Choroid plexus epithelial cell (primary cell): ENCODE measurements around the gene SGIP1.
A peak's percentile ranks its signal among the peaks of the same experiment; 100 is the strongest.

Experiments
- DNase-seq: peaks from one replicate; pipeline ENCODE4 v3.0.0-alpha.2; 2010; ENCODE audit warnings: low read depth
- H3K4me3 ChIP-seq: 2 replicates; pipeline ENCODE4 v1.5.1; 2011; ENCODE audit warnings: low read depth, mild to moderate bottlenecking, control low read depth, low read length, moderate library complexity
- CTCF ChIP-seq: conservative IDR thresholded peaks from 2 replicates; pipeline ENCODE4 v1.5.1; 2011; ENCODE audit warnings: low read depth, mild to moderate bottlenecking, control low read depth, inconsistent platforms, low read length, moderate library complexity

Gene SGIP1

GRCh38 chr1:66692681-66693080 lies 158.7 kb downstream of the SGIP1 start:
- TF ChIP-seq CTCF = no peak
- DNase-seq = no peak
- H3K4me3 ChIP-seq = no peak overlapping the region

GRCh38 chr1:66693856-66694255 lies 159.9 kb downstream of the SGIP1 start:
- no peak for TF ChIP-seq CTCF
- no peak overlapping the region for H3K4me3 ChIP-seq
- DNase-seq = no peak

- DNase-seq = no peak
- TF ChIP-seq CTCF = no peak
- H3K4me3 ChIP-seq = no peak overlapping the region
These were observed 161.2 kb downstream of the SGIP1 start for GRCh38 chr1:66695116-66695515.

- no peak for TF ChIP-seq CTCF
- DNase-seq = no peak
- no peak overlapping the region for H3K4me3 ChIP-seq
These were observed 162.8 kb downstream of the SGIP1 start for GRCh38 chr1:66696771-66697170.

- H3K4me3 ChIP-seq = no peak overlapping the region
- no peak for TF ChIP-seq CTCF
- DNase-seq = no peak
These were observed 165.3 kb downstream of the SGIP1 start for GRCh38 chr1:66699213-66699612.

- no peak overlapping the region for H3K4me3 ChIP-seq
- peak; percentile 54 for DNase-seq
- TF ChIP-seq CTCF = no peak
These were observed 170.4 kb downstream of the SGIP1 start for GRCh38 chr1:66704177-66704875.

- DNase-seq = peak; percentile 88
- H3K4me3 ChIP-seq = no peak overlapping the region
- TF ChIP-seq CTCF = no peak
These were observed 171.2 kb downstream of the SGIP1 start for GRCh38 chr1:66705110-66705509.
